SK-N-SH (cell line): ENCODE data around the gene CNGA1. TPM values are rescaled to one million over a fixed set of nuclear protein-coding genes. Genes with fewer than 3 reads are reported as not detected.
A peak's percentile ranks its signal among the peaks of the same experiment; 100 is the strongest.

Source experiments
- CTCF ChIA-PET: fragments of 300-600, 350-600 bp; formaldehyde crosslinking; extraction: SDS; loops from one replicate; lab custom pipeline; 2021; lab: Yijun Ruan, JAX
- POLR2A ChIA-PET: fragments of 350-600 bp; sonication (Branson Sonifier 250); formaldehyde crosslinking; extraction: SDS; loops from one replicate; lab custom pipeline; 2020; ENCODE audit warnings: antibody characterized with exemption, inconsistent platforms; lab: Yijun Ruan, JAX
- DNase-seq: peaks from one replicate; pipeline ENCODE4 v3.0.0; 2012
- H2AFZ ChIP-seq: fragments of 200-600 bp; sonication (generic); 2 replicates; pipeline ENCODE4 v1.8.1; 2016; ENCODE audit warnings: antibody characterized with exemption, mild to moderate bottlenecking, low read depth
- H3F3A ChIP-seq: fragments of 200-600 bp; sonication (generic); replicated peaks from 2 replicates; pipeline ENCODE3; 2016; ENCODE audit warnings: antibody characterized with exemption, mild to moderate bottlenecking; ENCODE audit not compliant: insufficient read depth
- H3K27ac ChIP-seq, 2 experiments: fragments of 200-500 bp in 1 of 2; fragments of 200-600 bp in 1 of 2; sonication (Bioruptor generic) in 1 of 2; sonication (generic), shearing (Covaris generic) in 1 of 2; 2 replicates each; pipeline versions ENCODE4 v1.5.1 to v1.6.1; 2014 to 2016; ENCODE audit warnings: low read depth in 2 of 2, inconsistent platforms in 1 of 2, low read length in 1 of 2, mild to moderate bottlenecking in 1 of 2, mixed read lengths in 1 of 2
- H3K27me3 ChIP-seq: fragments of 200-600 bp; sonication (generic), shearing (Covaris generic); 2 replicates; pipeline ENCODE4 v1.6.1; 2016; ENCODE audit warnings: mixed run types; ENCODE audit not compliant: insufficient read depth
- H3K36me3 ChIP-seq, 2 experiments: fragments of 200-500 bp in 1 of 2; fragments of 200-600 bp in 1 of 2; sonication (Bioruptor generic) in 1 of 2; sonication (generic) in 1 of 2; replicated peaks in 1 of 2; 2 replicates each; pipeline versions ENCODE3 to v1.5.1; 2014 to 2016; ENCODE audit warnings: low read length in 1 of 2, mild to moderate bottlenecking in 1 of 2; ENCODE audit not compliant: insufficient read depth in 2 of 2, control insufficient read depth in 1 of 2
- H3K4me1 ChIP-seq, 2 experiments: fragments of 200-500 bp in 1 of 2; fragments of 200-600 bp in 1 of 2; sonication (Bioruptor generic) in 1 of 2; sonication (generic), shearing (Covaris generic) in 1 of 2; 2 replicates each; pipeline versions ENCODE4 v1.5.1 to v1.6.1; 2014 to 2016; ENCODE audit warnings: low read depth in 1 of 2, low read length in 1 of 2, mixed run types in 1 of 2; ENCODE audit not compliant: insufficient read depth in 2 of 2, control insufficient read depth in 1 of 2
- H3K4me2 ChIP-seq: fragments of 200-600 bp; sonication (generic), shearing (Covaris generic); 2 replicates; pipeline ENCODE4 v1.6.1; 2017; ENCODE audit warnings: mixed run types
- H3K4me3 ChIP-seq, 2 experiments: fragments of 200-500 bp in 1 of 2; fragments of 200-600 bp in 1 of 2; sonication (Bioruptor generic) in 1 of 2; sonication (generic), shearing (Covaris generic) in 1 of 2; 2 replicates each; pipeline versions ENCODE4 v1.5.1 to v1.8.1; 2014 to 2016; ENCODE audit warnings: low read depth in 2 of 2, inconsistent platforms in 1 of 2, low read length in 1 of 2, mild to moderate bottlenecking in 1 of 2, mixed read lengths in 1 of 2, moderate library complexity in 1 of 2
- H3K79me2 ChIP-seq: fragments of 200-600 bp; sonication (generic); 2 replicates; pipeline ENCODE4 v1.8.1; 2017; ENCODE audit warnings: mild to moderate bottlenecking; ENCODE audit not compliant: insufficient read depth
- H3K9ac ChIP-seq: fragments of 200-600 bp; sonication (generic); 2 replicates; pipeline ENCODE4 v1.6.1; 2017; ENCODE audit warnings: mixed run types
- H3K9me2 ChIP-seq: fragments of 200-600 bp; sonication (generic); 2 replicates; pipeline ENCODE4 v1.6.1; 2017; ENCODE audit warnings: mixed run types
- H3K9me3 ChIP-seq: fragments of 200-600 bp; sonication (generic); 2 replicates; pipeline ENCODE4 v1.6.1; 2017; ENCODE audit warnings: mixed run types, mild to moderate bottlenecking, moderate library complexity
- H4K20me1 ChIP-seq: fragments of 200-600 bp; sonication (generic); 2 replicates; pipeline ENCODE4 v1.6.1; 2017; ENCODE audit warnings: mild to moderate bottlenecking, mixed run types; ENCODE audit not compliant: insufficient read depth
- CHD2 ChIP-seq: fragments of 150-350 bp; IDR thresholded peaks from 2 replicates; pipeline ENCODE4 v1.6.1; 2018; ENCODE audit warnings: low read length; ENCODE audit not compliant: partially characterized antibody
- CTCF ChIP-seq: fragments of 200-600 bp; sonication (generic); IDR thresholded peaks from 2 replicates; pipeline ENCODE4 v1.6.1; 2017; ENCODE audit warnings: antibody characterized with exemption, mild to moderate bottlenecking, moderate library complexity
- EP300 ChIP-seq, 2 experiments: IDR thresholded peaks; 2 replicates each; pipeline versions ENCODE4 v1.4.0 to v1.6.1; 2012; ENCODE audit warnings: borderline replicate concordance in 1 of 2, low read depth in 1 of 2, low read length in 1 of 2
- EZH2phosphoT487 ChIP-seq: fragments of 200-600 bp; sonication (generic); IDR thresholded peaks from 2 replicates; pipeline ENCODE4 v1.6.1; 2017; ENCODE audit warnings: low read depth, mixed run types, mild to moderate bottlenecking, antibody characterized with exemption, moderate library complexity, borderline replicate concordance
- FOSL2 ChIP-seq: IDR thresholded peaks from 2 replicates; pipeline ENCODE4 v1.4.0; 2012; ENCODE audit warnings: low read depth, mild to moderate bottlenecking, moderate library complexity, borderline replicate concordance
- GATA2 ChIP-seq: sonication (generic); formaldehyde crosslinking; IDR thresholded peaks from 2 replicates; pipeline ENCODE4 v1.5.0; 2020; ENCODE audit warnings: mild to moderate bottlenecking, missing genetic modification reagents
- IRF3 ChIP-seq: fragments of 150-350 bp; IDR thresholded peaks from 2 replicates; pipeline ENCODE4 v1.6.1; 2016; ENCODE audit warnings: mild to moderate bottlenecking, low read depth, low read length
- MAX ChIP-seq: IDR thresholded peaks from 2 replicates; pipeline ENCODE4 v1.4.0; 2012; ENCODE audit warnings: low read depth
- MEF2A ChIP-seq: IDR thresholded peaks from 2 replicates; pipeline ENCODE4 v1.4.0; 2012; ENCODE audit warnings: low read depth, borderline replicate concordance
- MXI1 ChIP-seq: IDR thresholded peaks from 2 replicates; pipeline ENCODE4 v1.6.1; 2012; ENCODE audit warnings: mild to moderate bottlenecking, low read depth, low read length, improper control_type of control experiment
- PBX3 ChIP-seq: IDR thresholded peaks from 2 replicates; pipeline ENCODE4; 2012
- RAD21 ChIP-seq: IDR thresholded peaks from 2 replicates; pipeline ENCODE4 v1.6.1; 2012; ENCODE audit warnings: mild to moderate bottlenecking, low read length
- RCOR1 ChIP-seq: fragments of 150-350 bp; IDR thresholded peaks from 2 replicates; pipeline ENCODE4 v1.6.1; 2017; ENCODE audit warnings: antibody characterized with exemption, low read length
- RXRA ChIP-seq: IDR thresholded peaks from 2 replicates; pipeline ENCODE4 v1.4.0; 2012; ENCODE audit warnings: low read depth, mild to moderate bottlenecking, borderline replicate concordance
- SIN3A ChIP-seq: IDR thresholded peaks from 2 replicates; pipeline ENCODE4 v1.6.1; 2012; ENCODE audit warnings: low read depth, mild to moderate bottlenecking, low read length, moderate library complexity, borderline replicate concordance
- SMC3 ChIP-seq: IDR thresholded peaks from 2 replicates; pipeline ENCODE4 v1.6.1; 2012; ENCODE audit warnings: low read depth, low read length, improper control_type of control experiment
- TAF1 ChIP-seq: IDR thresholded peaks from 2 replicates; pipeline ENCODE4 v1.6.1; 2012; ENCODE audit warnings: low read depth, mild to moderate bottlenecking, low read length, moderate library complexity, borderline replicate concordance
- TCF12 ChIP-seq: IDR thresholded peaks from 2 replicates; pipeline ENCODE4 v1.4.0; 2012
- TEAD4 ChIP-seq: IDR thresholded peaks from 2 replicates; pipeline ENCODE4 v1.4.0; 2012; ENCODE audit warnings: mild to moderate bottlenecking, borderline replicate concordance; ENCODE audit not compliant: insufficient read depth
- USF1 ChIP-seq: IDR thresholded peaks from 2 replicates; pipeline ENCODE4 v1.4.0; 2012; ENCODE audit warnings: low read depth, borderline replicate concordance
- USF2 ChIP-seq: fragments of 150-350 bp; IDR thresholded peaks from 2 replicates; pipeline ENCODE4 v1.6.1; 2017; ENCODE audit warnings: antibody characterized with exemption, low read length, low read depth, borderline replicate concordance
- YY1 ChIP-seq: IDR thresholded peaks from 2 replicates; pipeline ENCODE4 v1.4.0; 2012; ENCODE audit warnings: low read depth, mild to moderate bottlenecking
- ZBTB33 ChIP-seq: IDR thresholded peaks from 2 replicates; pipeline ENCODE4 v1.4.0; 2012; ENCODE audit warnings: low read depth, borderline replicate concordance
- WGBS: methylation state at CpG from one replicate; pipeline ENCODE4 v1.1.6; 2017; ENCODE audit warnings: low lambda C conversion rate; 5-methylcytosine and 5-hydroxymethylcytosine counted together
- polyA plus RNA-seq, 3 experiments: library from polyadenylated mRNA; depleted of rRNA; stranded (reverse); fragments of >200 nt; gene quantifications; 2 replicates each; pipeline ENCODE4 v1.2.3, GENCODE V29; 2012

Gene CNGA1
- polyA plus RNA-seq, 1 of the 3 experiments (the other 2 are of a cell fraction), result 0.23 TPM

- Histone ChIP-seq H3K27ac (no peak overlapping the region), H3K9ac (no peak overlapping the region), H3K27me3 (no peaks in the 10 kb centered on the region), H3K4me1 (peaks cover 11 to 15% of the 10 kb centered on the region in 2 experiments), H2AFZ (no peak overlapping the region), H3K4me3 (no peak overlapping the region; a peak in 1 of 4 replicates), H4K20me1 (no peaks in the 10 kb centered on the region), H3K79me2 (no peaks in the 10 kb centered on the region), H3K36me3 (no peaks in the 10 kb centered on the region), H3K9me2 (no peaks in the 10 kb centered on the region), H3K9me3 (no peaks in the 10 kb centered on the region), H3K4me2 (no peak overlapping the region), H3F3A (peaks cover 10% of the 10 kb centered on the region)
- POLR2A ChIA-PET, result interaction anchor here (0.9 kb wide), 1 partner anchor 19 kb away, joined by 7 read pairs; the partner anchor contains the start of gene NFXL1
- DNase-seq, result peak; percentile 36
- CTCF ChIA-PET, result interaction anchor here (0.6 to 7.8 kb wide), 27 partner anchors 8 to 1002 kb away, joined by 3 to 73 read pairs (median 4); partner anchors contain the start of gene CORIN
- TF ChIP-seq PBX3, result no peak
- TF ChIP-seq CTCF, result peak; percentile 78
- TF ChIP-seq TEAD4, result no peak
- no peak for TF ChIP-seq MEF2A
- no peak for TF ChIP-seq ZBTB33
- no peak for TF ChIP-seq MXI1
- no peak for TF ChIP-seq RXRA
- TF ChIP-seq YY1, result no peak
- peak; percentile 58 for TF ChIP-seq SMC3
- TF ChIP-seq SIN3A, result no peak
- TF ChIP-seq MAX, result no peak
- TF ChIP-seq TCF12, result no peak
- no peak for TF ChIP-seq EZH2phosphoT487
- TF ChIP-seq TAF1, result no peak
- TF ChIP-seq EP300 (IDR thresholded peaks at IDR 0.05; ENCODE audit: borderline replicate concordance in 1 of 2, low read depth in 1 of 2, low read length in 1 of 2), result no peak
- TF ChIP-seq USF2, result no peak
- TF ChIP-seq RAD21, result peak; percentile 86
- TF ChIP-seq GATA2 (CRISPR knock-in tag), result no peak
- TF ChIP-seq USF1, result no peak
- no peak for TF ChIP-seq RCOR1
- no peak for TF ChIP-seq FOSL2
- TF ChIP-seq IRF3, result no peak
- no peak for TF ChIP-seq CHD2
- 3% methylated on average over 4 of the region's 4 CpGs for WGBS
These were observed 82.6 kb downstream of the CNGA1 start for GRCh38 chr4:47933840-47934239.
